GM19025 (cell line): ENCODE measurements around the gene PRKCE.

Source experiments
- ATAC-seq: cut with Tn5 transposase; IDR thresholded peaks from one replicate; pipeline ENCODE4 v1.9.1; 2021; ENCODE audit warnings: mild to moderate bottlenecking, low read depth, moderate library complexity; ENCODE audit not compliant: unreplicated experiment

The PRKCE gene

DNA sequence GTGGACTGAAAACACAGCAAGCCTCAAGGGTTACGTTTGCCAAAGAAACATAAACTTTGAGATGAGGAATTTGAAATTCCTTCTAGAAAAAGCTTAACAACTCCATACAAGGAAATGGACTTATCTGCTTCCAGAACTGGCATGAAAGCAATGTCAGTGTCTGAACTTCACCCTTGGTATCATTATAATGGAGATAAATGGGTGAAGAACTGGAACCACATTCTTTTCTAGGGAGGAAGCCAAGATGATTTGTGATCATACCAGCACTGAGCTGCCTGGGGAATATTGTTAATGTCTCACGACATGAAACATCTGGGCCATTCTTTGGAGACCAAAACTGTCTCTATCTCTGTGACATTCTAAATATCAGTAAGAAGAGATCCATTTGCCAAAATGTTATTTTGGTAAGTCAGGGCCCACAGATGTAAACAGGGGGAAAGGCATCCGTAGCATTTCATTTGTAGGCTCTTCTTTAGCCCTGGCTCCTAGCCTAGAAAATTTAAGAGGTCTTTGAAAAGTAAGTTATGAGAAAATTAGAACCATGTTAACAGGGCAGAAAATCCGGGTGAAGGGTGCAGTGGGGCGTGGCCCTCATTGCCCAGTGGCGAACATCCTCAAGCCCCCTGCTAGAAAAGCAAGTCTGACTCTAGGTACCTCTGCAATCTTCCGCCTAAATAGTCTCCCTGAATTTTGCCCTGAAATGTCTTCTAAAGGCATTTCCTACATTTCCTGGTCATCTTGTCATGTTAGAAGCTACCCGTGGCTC lies 350.4 kb downstream of the PRKCE start:
- no peak for ATAC-seq

DNA sequence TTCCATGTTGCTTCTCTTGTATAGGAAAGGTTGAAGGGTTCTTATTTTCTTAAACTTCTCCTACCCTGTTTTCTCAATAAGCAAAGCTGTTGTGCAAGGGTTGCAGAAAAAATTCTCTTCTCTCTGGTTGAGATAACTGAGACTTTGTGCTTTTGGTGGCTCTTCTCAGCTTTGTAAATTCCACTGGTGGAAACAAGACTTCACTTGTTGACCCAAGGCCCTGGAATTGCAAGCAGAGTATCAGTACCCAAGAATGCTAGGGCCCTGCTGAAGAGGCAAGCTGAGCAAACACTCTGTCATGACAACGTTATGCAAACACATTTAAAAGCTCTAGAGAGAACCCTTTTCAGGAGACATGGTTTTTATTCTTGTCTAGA lies 351.0 kb downstream of the PRKCE start:
- ATAC-seq, result no peak

DNA sequence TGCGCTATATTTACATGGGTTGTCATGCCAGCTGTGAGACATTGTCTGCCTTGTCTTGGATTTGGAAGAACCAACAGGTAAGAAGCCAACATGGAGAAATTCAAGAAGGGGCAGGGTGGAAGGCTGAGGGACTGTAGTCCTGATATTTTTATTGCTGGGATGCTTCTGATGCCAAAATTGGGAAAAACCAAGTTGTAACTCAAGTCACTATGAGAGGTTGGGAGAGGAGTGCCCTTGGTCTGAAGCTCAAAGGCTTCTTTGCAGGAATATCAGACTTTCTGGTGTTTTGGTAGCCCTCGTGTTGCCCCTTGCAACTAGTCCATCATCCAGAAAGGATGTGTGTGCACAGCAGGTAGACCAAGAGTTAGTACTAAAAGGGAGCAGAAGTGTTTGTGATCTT lies 351.5 kb downstream of the PRKCE start:
- ATAC-seq, result no peak

DNA sequence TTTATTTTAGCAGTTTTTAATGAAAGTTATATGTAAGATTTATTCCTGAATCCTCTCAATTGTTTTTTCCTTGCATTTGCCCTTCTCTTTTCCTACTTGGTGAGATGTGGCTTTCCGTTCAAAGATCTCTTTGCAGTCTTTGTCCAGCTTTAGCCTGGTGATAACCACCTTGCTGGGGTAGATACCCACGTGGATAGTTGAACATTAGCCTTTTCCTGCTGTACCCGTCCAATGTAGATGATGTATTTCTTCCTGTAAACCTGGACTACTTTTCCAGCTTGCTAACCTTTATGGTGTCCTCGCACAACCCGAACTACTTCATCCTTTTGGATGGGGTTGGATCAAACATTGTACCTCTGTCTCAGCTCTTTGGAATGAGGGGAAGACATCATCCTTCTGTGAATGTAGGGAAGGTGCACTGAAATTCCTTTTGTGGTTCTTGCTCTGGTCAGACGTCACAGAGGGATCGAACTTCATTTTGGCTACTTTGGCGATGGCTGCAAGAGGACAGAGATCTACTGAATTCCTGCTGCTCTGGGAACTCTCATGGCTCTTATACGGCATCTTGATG lies 352.5 kb downstream of the PRKCE start:
- no peak for ATAC-seq

DNA sequence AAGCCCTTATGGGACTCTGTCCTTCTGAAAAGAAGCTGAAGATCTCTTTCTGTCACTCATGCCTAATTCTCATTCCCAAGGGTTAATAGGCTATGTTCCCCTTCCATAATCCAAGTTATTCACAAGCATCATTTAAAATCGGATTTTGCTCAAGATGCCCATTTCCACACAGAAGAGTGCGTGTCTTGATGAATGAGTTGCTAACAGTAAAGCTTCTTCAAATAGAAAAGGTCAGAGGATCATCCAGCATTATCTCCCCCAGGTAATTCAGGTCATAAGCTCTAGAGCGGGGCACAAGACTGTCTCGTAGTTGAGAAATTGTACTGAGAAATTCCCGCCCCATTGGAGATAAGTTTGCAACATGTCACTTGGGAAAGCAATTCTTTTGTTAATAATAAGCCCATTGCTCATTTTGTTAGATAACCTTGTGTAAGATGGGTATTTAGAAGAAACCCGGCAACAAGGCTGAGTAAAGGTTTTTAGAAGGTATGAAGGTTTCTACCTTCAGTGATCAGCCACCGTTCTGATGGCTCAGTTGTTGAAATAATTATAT lies 355.1 kb downstream of the PRKCE start:
- ATAC-seq, result no peak

DNA sequence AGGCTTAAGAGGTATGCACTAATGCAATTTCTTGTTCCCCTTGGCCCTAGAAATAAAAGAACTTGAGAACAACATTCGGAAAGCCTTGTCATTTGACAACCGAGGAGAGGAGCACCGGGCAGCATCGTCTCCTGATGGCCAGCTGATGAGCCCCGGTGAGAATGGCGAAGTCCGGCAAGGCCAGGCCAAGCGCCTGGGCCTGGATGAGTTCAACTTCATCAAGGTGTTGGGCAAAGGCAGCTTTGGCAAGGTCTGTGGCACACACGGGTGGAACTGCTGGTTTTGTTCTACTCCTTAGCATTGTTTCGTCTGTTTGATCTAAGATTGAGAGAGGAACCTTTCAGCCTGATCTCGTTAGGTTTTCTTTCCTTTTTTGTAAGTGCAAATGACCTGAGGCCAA lies 355.9 kb downstream of the PRKCE start:
- ATAC-seq, result no peak

DNA sequence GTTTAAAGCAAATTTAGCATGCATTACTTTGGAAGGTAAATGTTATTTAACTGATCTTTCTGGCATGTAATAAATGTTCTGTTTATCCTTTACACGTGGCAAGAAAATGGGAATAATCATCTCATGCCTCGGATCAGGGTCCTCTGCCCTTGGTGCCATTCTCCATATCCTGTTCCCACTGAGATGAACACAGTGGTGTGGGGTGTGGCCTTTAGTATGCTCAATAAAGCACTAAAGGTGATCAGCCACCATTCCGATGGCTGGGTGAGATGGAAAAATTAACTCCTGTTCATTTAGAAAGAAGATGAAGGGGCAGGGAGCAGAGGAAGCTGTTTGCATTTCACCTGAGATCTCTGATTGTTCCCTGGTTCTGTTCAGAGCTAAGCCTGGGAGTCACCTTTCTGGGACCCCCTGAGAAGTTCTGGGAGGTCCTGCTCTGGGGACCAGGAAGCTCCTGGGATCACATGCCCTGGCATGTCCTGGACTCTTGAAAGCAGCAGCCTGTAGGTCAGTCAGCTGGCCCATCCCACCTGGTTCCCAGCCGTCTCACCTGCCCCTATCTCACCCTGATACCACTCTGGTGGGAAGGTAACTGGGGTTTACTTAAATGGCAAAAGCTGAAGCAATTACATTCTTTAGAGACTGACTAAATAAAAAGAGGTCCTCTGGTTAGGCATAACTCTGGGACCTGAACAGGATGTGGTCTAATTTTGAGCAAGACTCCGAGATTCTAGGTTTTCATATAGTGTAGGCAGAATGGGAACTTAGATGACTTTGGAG lies 356.8 kb downstream of the PRKCE start:
- no peak for ATAC-seq

DNA sequence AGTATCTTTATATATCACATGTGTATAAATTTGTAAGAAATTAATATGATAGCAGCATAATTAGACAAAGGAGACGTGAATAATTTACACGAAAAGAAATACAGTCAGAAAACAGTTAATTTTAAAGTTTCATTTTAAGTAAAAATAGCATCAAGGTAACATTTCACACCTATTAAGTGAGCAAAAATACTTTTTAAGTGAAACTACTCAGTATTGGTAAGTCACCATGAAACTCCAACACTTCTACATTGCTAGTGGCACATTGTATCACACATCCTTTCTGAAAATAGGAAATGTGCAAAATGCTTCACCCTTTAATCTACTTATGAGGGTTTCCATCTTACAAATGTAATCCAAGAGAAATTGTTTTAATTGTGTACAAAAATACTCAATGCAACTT lies 357.8 kb downstream of the PRKCE start:
- no peak for ATAC-seq

DNA sequence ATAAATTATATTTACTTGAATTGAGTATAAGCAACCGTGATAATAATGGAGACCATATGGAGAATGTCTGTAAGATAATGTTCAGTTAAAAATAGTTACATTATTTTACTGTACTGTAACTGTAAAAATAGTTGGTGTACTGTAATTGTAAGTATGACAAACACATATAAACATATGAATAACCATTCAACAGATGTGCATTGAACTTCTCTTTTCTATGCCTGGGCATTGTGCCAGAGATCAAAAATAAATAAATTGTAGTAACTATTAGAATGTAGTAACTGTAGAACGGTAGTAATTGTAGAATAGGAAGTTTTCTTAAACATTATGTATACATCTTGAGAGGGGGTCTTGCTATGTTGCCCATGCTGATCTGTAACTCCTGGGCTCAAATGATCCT lies 358.3 kb downstream of the PRKCE start:
- no peak for ATAC-seq

DNA sequence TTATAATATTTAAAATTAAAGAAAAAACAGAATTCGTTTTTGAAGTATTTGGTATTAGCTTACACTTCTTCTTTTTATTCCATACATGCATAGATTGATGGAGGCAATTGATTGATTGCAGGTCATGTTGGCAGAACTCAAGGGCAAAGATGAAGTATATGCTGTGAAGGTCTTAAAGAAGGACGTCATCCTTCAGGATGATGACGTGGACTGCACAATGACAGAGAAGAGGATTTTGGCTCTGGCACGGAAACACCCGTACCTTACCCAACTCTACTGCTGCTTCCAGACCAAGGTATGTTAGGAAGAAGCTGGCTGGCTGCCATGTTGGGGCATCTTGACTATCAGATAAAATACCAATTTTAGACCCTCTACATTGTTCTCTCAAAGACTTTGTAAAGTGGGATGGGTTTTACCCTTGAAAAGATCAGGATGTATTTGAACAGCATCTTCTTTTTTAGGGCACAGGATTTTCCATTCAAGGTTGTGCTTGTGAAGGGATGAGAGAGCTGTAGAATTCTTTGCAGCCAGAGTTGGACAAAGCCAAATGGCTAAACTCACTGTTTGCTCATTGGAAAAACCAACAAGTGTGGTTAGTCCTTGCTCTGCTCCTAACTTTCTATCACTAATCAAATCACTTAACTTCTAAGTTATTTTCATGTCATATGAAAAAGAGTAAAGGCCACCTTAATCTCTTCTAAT lies 358.9 kb downstream of the PRKCE start:
- ATAC-seq, result no peak

DNA sequence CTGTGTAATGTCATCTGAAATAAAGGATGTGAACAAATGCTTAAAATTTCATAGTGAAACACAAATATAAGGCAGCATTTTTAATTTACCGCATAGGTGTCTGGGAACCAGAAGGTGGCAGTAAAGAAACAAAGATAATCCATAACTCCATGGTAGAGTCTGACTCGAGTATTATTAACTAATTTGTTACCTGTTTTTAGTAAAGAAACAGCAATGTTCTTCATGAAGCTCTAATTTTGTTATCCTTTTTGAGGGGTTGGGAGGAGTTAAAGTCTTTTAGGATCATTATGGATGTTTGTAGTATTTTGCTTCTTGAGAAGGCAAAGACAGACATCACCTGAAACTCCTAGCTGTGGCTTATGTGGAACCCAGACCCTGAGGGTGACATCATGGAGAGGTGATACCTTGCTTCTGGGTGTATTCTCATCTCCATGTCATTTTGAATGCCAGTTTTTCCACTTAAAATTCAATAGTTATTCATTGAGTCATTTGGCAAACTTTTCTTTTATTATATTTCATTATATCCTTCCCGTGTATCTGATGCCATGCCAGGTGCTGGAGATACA lies 359.5 kb downstream of the PRKCE start:
- ATAC-seq, result no peak

DNA sequence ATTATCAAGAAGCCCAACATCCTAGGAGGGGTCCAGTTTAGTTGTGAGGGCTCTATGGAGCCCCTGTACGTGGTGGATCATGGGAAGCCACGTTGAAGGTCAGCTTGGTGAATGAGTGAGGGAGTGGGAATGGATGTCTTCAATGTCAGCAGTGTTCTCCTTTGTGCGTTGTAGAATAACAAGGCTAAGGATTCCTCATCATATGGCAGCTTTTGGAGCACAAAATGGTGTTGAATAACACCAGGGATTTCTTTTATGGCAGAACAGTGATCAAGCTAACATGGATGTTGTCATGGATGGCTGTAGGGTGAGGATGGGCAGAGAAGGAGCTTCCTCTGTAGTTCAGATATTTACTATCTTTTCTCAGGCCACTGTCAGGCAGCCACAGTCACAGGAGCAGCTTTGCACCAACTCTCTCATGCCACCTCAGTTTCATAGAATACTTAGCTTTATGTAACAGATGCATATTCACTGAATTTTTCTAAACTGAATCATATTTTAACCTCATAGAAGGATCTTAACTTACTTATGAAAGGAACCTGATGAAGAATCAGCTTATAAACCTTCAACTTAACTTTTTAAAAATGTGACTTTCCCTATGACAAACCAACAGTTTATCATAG lies 361.3 kb downstream of the PRKCE start:
- ATAC-seq, result no peak

DNA sequence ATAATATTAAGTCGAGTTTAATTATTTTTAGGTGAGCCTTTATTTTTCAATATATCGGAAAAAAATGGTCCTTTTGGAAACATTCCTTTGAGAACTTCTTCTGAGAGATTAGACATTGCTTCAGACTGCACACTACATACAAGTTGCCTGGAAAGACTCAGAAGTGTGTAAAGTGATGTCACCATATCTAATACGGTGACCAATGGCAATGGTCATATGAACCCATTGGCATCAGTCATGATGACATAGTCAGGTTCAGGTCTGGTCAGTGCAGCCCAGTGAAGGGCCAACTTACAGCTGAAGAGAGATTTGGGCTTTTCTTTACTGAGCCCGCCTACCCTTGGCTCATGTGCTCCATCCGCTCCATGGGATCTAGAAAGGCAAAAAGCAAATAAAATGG lies 362.3 kb downstream of the PRKCE start:
- no peak for ATAC-seq

DNA sequence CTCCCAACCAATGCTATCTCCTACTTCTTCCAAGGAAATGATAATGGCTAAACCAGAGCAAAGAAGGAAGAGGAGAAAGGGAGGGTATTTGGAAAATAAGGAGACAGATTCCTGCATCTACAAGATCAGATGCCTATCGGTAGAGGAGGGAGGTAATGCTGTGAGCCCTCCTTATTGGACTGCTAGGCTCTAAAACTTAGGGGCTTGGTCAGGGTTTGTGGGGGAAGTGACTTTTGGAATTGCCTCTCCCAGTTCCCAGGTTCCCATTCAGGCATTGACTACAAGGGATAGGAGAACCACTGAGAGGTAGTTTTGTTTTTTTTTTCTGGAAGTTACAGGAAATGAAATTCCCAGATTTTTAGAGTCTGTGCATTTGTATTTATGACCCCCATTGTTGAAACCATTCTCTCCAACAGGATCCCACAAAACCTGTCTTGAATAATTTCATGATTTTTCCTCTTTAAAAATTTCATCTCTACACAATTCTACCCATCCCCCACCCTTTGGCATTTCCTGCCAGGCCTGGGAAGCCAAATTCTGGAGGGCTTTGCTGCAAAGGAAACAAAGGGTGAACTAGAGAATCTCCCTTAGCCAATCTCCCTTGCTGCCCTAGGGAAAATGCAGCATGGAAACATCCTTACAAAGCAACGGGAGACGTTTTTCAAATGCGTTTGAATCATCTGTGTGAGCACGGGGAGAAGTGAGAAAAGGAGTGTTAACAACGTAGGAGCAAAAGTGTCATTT lies 363.6 kb downstream of the PRKCE start:
- ATAC-seq, result no peak

DNA sequence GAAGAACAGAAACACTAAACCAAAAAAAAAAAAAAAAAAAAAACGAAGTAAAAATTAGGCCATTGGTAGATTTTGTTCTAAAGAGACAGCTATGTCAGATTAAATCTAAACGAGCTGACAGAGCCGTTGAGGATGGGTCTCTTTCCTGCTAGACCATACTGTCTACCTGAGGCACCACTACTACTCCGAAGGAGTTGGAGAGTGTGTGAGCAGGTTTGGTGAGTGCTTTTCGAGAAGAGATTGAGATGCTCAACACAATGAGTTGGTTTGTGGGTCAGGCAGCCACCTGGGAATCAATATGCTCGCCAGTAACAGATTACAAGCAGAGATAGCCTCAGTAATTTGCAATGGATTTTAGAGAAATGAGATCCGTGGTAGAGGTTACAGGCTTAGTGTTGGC lies 364.2 kb downstream of the PRKCE start:
- ATAC-seq, result no peak

DNA sequence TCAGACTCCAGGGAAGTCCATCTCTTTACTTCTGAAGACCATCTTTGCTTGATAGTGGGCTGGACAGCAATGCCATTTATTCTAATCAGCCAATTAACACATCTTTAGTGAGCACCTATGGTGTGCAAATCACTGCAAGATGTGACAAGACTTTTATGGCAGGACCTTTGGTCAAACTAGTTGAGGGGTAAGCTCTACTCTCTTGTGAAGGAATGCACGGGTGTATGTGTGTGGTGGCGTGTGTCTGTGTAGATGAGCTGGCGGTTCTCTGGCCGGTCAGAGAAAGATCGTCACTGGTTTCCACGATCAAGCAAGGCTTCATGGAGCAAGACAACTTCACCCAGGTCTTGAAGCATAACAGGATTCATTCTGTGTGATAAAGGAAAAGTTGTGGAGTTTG lies 364.6 kb downstream of the PRKCE start:
- ATAC-seq, result no peak

DNA sequence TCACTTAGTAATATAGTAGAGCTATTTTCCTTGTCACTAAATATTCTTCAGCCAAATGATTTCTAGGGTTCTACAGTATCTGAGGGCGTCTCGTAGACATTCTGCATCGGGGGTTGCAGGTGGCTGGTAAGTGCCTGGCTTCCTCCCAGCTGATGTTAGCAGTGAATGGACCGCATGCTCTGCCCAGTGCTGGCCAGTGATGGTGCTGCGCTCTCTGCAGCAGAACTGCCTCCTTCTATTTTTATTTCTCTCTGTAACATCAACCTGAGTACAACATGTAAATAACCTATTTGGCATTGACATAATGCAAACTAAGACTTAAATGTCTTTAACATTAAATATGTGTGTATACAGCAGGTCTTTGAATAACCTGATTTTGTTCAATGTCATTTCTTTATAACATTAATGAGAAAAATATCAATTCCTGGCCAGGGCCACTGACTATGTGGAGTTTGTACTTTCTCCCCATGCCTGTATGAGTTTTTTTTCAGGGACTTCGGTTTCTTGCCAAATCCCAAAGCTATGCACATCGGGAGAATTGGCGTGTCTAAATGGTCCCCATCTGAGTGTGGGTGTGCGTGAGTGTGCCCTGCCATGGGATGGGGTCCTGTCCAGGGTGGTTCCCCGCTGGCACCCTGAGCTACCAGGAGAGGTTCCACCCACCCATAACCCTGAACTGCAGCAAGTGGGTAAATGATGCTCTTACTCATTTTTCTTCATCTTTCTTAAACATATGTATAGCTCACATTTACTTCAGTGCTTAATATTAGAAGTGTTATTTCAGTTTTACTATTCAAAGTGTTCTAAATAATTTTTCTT lies 367.5 kb downstream of the PRKCE start:
- no peak for ATAC-seq

DNA sequence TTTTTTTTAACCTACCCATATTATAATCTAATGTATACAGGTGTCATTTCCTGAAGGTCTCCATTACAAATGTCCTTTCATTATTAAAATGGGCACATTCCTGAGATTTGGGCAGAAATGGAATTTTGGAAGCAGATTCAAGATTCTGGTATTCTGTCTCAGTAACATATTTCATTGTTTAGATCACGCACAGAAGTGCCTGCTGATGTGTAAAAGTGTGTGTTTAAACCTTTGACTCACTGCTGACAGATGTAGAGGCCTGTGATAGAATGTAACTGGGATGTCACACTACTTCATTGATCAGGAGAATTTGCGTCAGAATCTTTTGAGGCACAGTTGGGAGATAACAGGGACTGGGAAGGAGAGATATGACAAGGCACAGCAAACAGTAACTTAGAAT lies 368.9 kb downstream of the PRKCE start:
- no peak for ATAC-seq
